ENCODE results near the gene TAS2R16.

DNA sequence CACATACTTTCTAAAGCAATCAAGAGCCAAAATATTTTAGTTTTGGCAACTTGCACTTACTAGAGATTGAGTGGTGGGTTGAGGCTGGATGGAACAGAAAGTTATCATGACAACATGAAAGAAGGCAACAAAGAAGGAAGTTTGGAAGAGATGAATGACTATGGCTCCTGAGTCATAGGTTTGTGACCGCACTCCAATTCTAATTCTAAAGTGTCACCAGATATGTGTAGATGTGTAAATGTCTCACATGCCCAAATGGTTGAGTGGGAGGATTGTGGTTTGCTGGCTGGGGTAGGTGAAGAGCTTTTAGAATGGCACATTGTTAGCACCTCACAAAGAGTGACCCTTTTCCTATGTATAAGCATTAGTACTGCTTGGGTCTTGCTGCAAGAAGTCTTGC, 20.2 kb downstream of the TAS2R16 start:
- TF ChIP-seq, protein P1, sequence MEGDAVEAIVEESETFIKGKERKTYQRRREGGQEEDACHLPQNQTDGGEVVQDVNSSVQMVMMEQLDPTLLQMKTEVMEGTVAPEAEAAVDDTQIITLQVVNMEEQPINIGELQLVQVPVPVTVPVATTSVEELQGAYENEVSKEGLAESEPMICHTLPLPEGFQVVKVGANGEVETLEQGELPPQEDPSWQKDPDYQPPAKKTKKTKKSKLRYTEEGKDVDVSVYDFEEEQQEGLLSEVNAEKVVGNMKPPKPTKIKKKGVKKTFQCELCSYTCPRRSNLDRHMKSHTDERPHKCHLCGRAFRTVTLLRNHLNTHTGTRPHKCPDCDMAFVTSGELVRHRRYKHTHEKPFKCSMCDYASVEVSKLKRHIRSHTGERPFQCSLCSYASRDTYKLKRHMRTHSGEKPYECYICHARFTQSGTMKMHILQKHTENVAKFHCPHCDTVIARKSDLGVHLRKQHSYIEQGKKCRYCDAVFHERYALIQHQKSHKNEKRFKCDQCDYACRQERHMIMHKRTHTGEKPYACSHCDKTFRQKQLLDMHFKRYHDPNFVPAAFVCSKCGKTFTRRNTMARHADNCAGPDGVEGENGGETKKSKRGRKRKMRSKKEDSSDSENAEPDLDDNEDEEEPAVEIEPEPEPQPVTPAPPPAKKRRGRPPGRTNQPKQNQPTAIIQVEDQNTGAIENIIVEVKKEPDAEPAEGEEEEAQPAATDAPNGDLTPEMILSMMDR (conservative IDR thresholded peaks at IDR 0.05; ENCODE audit: low read depth in 2 of 2): no peak
- no peak for TF ChIP-seq EZH2 (IDR thresholded peaks at IDR 0.05; ENCODE audit: low read depth, unreplicated experiment)
- TF ChIP-seq STAT1 (IDR thresholded peaks at IDR 0.05; ENCODE audit: unreplicated experiment): no peak
- TF ChIP-seq POLR2AphosphoS5 (IDR thresholded peaks at IDR 0.05; ENCODE audit: low read depth): no peak
- TF ChIP-seq ZNF331 (CRISPR knock-in tag; IDR thresholded peaks at IDR 0.05; ENCODE audit: low read depth): no peak
- no peak for TF ChIP-seq EZH2phosphoT487 (IDR thresholded peaks at IDR 0.05; ENCODE audit: unreplicated experiment)
- TF ChIP-seq NANOG (IDR thresholded peaks at IDR 0.05; ENCODE audit: borderline replicate concordance): no peak
- no peak for TF ChIP-seq JUNB (IDR thresholded peaks at IDR 0.05; ENCODE audit: unreplicated experiment)
